Fibroblast of the aortic adventitia (primary cell): Measurements from ENCODE around the gene UBE2J2. TPM values are rescaled to one million over a fixed set of nuclear protein-coding genes. Genes with fewer than 3 reads are reported as not detected.
"Not testable (repeated sequence)": the region's sequence is repeated elsewhere in the genome, so short reads cannot be mapped to it uniquely, and the experiment has no call there.

ENCODE experiments used
- DNase-seq: peaks from one replicate; pipeline ENCODE4 v3.0.0-alpha.2; 2010; ENCODE audit warnings: low read depth
- H3K4me3 ChIP-seq: 2 replicates; pipeline ENCODE4 v1.5.1; 2011; ENCODE audit warnings: low read depth, mild to moderate bottlenecking, control low read depth, low read length, moderate library complexity
- CTCF ChIP-seq: IDR thresholded peaks from 2 replicates; pipeline ENCODE4 v1.5.1; 2011; ENCODE audit warnings: mild to moderate bottlenecking, low read length, control low read depth, inconsistent platforms; ENCODE audit not compliant: insufficient read depth
- total RNA-seq: library from RNA; depleted of rRNA; stranded (reverse); fragments of >200 nt; gene quantifications from 2 replicates; pipeline ENCODE4 v1.2.3, GENCODE V29; 2012; ENCODE audit warnings: low replicate concordance

The UBE2J2 gene
- total RNA-seq, 1 donor: 35.3 TPM

GRCh38 chr1:1255611-1256010 lies 18.0 kb downstream of the UBE2J2 start:
- DNase-seq: no peak
- H3K4me3 ChIP-seq: no peak overlapping the region
- TF ChIP-seq CTCF: no peak

GRCh38 chr1:1255078-1255477 lies 18.6 kb downstream of the UBE2J2 start:
- DNase-seq: no peak
- H3K4me3 ChIP-seq: no peak overlapping the region
- TF ChIP-seq CTCF: no peak

- peak; percentile 49 for DNase-seq
- no peak overlapping the region for H3K4me3 ChIP-seq
- no peak for TF ChIP-seq CTCF
Observed at GRCh38 chr1:1254667-1254998, 19.0 kb downstream of the UBE2J2 start.

GRCh38 chr1:1253972-1254666 lies 19.5 kb downstream of the UBE2J2 start:
- DNase-seq: no peak
- no peak overlapping the region for H3K4me3 ChIP-seq
- TF ChIP-seq CTCF: no peak

GRCh38 chr1:1253314-1253713 lies 20.3 kb downstream of the UBE2J2 start:
- H3K4me3 ChIP-seq: no peak overlapping the region
- DNase-seq: no peak
- TF ChIP-seq CTCF: no peak

- H3K4me3 ChIP-seq: no peak overlapping the region
- no peak for TF ChIP-seq CTCF
- DNase-seq: no peak
Observed at GRCh38 chr1:1250786-1251284, 22.8 kb downstream of the UBE2J2 start.

GRCh38 chr1:1248009-1248913 lies 25.4 kb downstream of the UBE2J2 start:
- DNase-seq, H3K4me3 ChIP-seq: not testable (repeated sequence)
